ENCODE measurements around the gene RIC8A. TPM values are rescaled to one million over a fixed set of nuclear protein-coding genes. Genes with fewer than 3 reads are reported as not detected.

Gene RIC8A
- total and polyA plus RNA-seq, 3 donors from 2014 or later = 104 to 132 (median 108) TPM

DNA sequence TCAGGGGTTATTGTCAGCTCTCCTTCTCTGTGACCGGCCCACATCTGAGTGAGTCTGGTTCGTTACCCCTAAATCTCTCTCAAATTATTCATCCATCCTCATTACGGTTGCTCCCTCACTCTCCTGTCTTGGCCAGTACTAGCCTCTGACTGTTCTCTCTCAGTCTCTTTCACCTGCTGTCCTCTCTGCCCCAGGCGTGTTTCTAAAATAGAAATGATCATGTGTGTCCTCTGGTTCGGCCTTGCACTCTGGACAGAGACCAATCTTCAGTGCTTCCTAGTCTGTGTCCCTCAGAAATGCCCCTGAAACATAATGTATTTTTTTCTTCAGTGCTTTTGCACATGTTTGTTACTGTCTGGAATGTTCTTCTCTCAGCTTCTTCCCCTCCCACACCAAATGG is 34.1 kb downstream of the RIC8A start:
- peak; percentile 26 for DNase-seq

DNA sequence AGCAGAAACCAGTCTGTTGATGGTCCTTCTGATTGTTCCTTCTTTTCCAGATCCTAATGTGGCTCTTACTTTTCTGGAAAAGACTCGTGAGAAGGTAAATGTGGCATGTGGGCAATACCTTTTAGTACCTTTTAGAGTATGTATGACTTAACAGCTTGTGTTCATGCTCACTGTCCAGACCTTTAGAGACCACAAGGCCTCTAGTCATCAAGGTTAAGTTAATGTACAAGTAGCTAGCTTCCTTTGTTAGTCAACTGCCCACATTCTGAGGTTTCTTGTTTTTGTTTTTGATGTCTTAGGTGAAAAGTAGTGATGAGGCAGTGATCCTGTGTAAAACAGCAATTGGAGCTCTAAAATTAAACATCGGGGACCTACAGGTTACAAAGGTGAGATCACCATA is 36.9 kb downstream of the RIC8A start:
- 93 to 94% methylated on average over 2 of the region's 2 CpGs for WGBS, 2 donors
- H3K36me3 ChIP-seq (ENCODE audit: low read depth, missing control alignments) = no peaks in the 10 kb centered on the region
- H3K27me3 ChIP-seq = no peaks in the 10 kb centered on the region
- no peak overlapping the region for H3K4me3 ChIP-seq
- intact Hi-C loops (cut with DNase I; ENCODE audit: low total_unique reads) = no loop called here
- no peak overlapping the region for H3K27ac ChIP-seq
- no peak for DNase-seq
- TF ChIP-seq, protein P1, sequence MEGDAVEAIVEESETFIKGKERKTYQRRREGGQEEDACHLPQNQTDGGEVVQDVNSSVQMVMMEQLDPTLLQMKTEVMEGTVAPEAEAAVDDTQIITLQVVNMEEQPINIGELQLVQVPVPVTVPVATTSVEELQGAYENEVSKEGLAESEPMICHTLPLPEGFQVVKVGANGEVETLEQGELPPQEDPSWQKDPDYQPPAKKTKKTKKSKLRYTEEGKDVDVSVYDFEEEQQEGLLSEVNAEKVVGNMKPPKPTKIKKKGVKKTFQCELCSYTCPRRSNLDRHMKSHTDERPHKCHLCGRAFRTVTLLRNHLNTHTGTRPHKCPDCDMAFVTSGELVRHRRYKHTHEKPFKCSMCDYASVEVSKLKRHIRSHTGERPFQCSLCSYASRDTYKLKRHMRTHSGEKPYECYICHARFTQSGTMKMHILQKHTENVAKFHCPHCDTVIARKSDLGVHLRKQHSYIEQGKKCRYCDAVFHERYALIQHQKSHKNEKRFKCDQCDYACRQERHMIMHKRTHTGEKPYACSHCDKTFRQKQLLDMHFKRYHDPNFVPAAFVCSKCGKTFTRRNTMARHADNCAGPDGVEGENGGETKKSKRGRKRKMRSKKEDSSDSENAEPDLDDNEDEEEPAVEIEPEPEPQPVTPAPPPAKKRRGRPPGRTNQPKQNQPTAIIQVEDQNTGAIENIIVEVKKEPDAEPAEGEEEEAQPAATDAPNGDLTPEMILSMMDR (IDR thresholded peaks at IDR 0.05) = no peak
- TF ChIP-seq POLR2A (IDR thresholded peaks at IDR 0.05) = no peak
- peaks cover 8% of the 10 kb centered on the region for H3K4me1 ChIP-seq
- no peaks in the 10 kb centered on the region for H3K9me3 ChIP-seq

More for the DNA sequence above, 34.1 kb downstream of the RIC8A start:
- intact Hi-C loops (cut with DNase I; ENCODE audit: low total_unique reads) = no loop called here
- Histone ChIP-seq H3K4me3 (no peak overlapping the region), H3K4me1 (peaks cover 18% of the 10 kb centered on the region), H3K36me3 (ENCODE audit: low read depth, missing control alignments) (no peaks in the 10 kb centered on the region), H3K27me3 (no peaks in the 10 kb centered on the region), H3K27ac (no peak overlapping the region), H3K9me3 (no peaks in the 10 kb centered on the region)
- 68 to 92% methylated on average over 5 of the region's 5 CpGs for WGBS, 2 donors
- no peak for TF ChIP-seq POLR2A (IDR thresholded peaks at IDR 0.05)
- TF ChIP-seq, protein P1 (IDR thresholded peaks at IDR 0.05) = no peak

DNA sequence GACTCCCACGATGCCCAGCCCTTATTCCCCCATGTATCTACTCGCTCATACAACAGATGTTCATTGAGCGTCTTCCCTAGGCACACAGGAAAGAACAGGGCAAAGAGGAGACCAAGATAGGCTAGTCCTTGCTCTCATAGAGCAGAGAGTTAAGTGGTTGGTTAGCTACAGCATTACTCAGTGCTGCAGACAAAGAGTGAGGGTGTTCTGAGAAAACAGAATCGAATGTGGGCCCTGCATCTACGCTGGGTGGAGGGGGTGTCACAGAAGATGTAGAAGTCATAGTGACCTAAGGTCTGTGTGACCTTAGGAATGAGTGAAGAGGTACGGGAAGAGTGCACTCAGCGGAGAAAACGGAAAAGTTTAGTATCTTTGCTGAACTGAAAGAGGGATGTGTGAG is 41.6 kb downstream of the RIC8A start:
- WGBS, 2 donors = 87 to 89% methylated on average over 8 of the region's 8 CpGs
- no peaks in the 10 kb centered on the region for H3K9me3 ChIP-seq
- no peaks in the 10 kb centered on the region for H3K36me3 ChIP-seq (ENCODE audit: low read depth, missing control alignments)
- intact Hi-C loops (cut with DNase I; ENCODE audit: low total_unique reads) = no loop called here
- no peaks in the 10 kb centered on the region for H3K4me1 ChIP-seq
- H3K4me3 ChIP-seq = no peak overlapping the region
- no peaks in the 10 kb centered on the region for H3K27me3 ChIP-seq
- TF ChIP-seq, protein P1 (IDR thresholded peaks at IDR 0.05) = no peak
- TF ChIP-seq POLR2A (IDR thresholded peaks at IDR 0.05) = no peak
- H3K27ac ChIP-seq = no peak overlapping the region
- DNase-seq = no peak

DNA sequence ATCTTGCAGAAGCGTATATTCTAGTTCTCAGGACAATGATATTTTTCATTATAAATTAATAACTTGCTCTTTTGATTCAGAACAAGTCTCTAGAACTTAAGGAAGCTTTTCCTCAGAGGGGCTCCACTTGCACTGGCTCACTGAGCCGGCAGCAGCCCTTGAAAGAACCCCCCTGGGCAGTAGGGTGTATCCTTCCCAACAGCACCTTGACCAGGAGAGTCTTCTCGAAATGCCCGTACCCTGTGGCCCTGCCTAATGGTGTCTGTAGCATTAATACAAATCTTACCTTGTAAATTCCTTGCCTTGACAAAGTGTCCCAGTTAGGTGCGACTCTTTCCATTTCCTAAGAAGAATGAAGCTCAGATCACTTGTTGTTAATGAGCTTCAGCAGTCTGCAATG is 42.8 kb downstream of the RIC8A start:
- H3K4me3 ChIP-seq = no peak overlapping the region
- TF ChIP-seq POLR2A (IDR thresholded peaks at IDR 0.05) = no peak
- TF ChIP-seq, protein P1 (IDR thresholded peaks at IDR 0.05) = no peak
- H3K4me1 ChIP-seq = no peaks in the 10 kb centered on the region
- 89% methylated on average over 5 of the region's 5 CpGs for WGBS, 2 donors
- no peaks in the 10 kb centered on the region for H3K27me3 ChIP-seq
- DNase-seq = no peak
- intact Hi-C loops (cut with DNase I; ENCODE audit: low total_unique reads) = no loop called here
- no peaks in the 10 kb centered on the region for H3K36me3 ChIP-seq (ENCODE audit: low read depth, missing control alignments)
- no peaks in the 10 kb centered on the region for H3K9me3 ChIP-seq
- H3K27ac ChIP-seq = no peak overlapping the region

DNA sequence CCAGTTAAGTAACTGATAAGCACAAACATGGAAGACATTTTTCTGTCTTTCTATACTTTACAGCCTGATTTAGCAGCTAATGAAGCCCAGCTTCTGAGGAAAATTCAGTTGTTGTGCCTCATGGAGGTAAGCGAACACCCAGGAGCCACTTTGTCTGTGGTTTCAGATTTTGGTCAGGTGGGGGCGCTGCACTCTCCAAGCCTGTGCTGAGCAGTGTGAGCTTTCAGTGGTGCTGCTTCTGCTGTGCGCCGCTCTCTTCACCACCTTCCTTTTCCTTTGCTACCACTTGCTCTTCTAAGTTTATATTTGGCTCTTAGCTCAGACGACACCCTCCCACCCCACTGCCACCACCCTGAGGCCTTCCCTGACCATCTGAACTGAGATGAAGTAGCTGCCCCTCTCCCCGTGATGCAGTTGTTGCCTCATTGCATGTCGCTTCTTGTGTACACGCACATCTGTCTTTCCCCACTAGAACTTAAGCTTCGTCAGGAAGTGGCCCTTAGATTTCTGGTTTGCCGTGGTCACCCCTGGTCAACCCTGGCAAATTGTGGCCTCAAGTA is 43.3 kb downstream of the RIC8A start:
- TF ChIP-seq, protein P1 (IDR thresholded peaks at IDR 0.05) = peak; percentile 33 to 57 (median 40)
- TF ChIP-seq POLR2A (IDR thresholded peaks at IDR 0.05) = no peak
- Histone ChIP-seq H3K36me3 (ENCODE audit: low read depth, missing control alignments) (no peaks in the 10 kb centered on the region), H3K4me3 (no peak overlapping the region), H3K9me3 (no peaks in the 10 kb centered on the region), H3K27ac (no peak overlapping the region), H3K4me1 (no peaks in the 10 kb centered on the region), H3K27me3 (no peaks in the 10 kb centered on the region)
- DNase-seq = peak; percentile 77
- WGBS, 2 donors = 80 to 85% methylated on average over 10 of the region's 10 CpGs
- intact Hi-C loops (cut with DNase I; ENCODE audit: low total_unique reads) = no loop called here
